K562 (cell line): ENCODE results near the gene RNASEH1. TPM values are rescaled to one million over a fixed set of nuclear protein-coding genes. Genes with fewer than 3 reads are reported as not detected.
A peak's percentile ranks its signal among the peaks of the same experiment; 100 is the strongest.

ENCODE experiments used
- AFF1 ChIP-seq, 2 experiments: fragments of 450-650 bp; IDR thresholded peaks; 2 replicates each; pipeline ENCODE4 v1.6.1; 2018; ENCODE audit warnings: mild to moderate bottlenecking in 2 of 2, low read depth in 1 of 2; ENCODE audit not compliant: partially characterized antibody in 2 of 2
- CTBP1 ChIP-seq: fragments of 450-650 bp; IDR thresholded peaks from 2 replicates; pipeline ENCODE4 v1.6.1; 2016; ENCODE audit warnings: borderline replicate concordance
- GATA2 ChIP-seq: sonication (generic); formaldehyde crosslinking; IDR thresholded peaks from 2 replicates; pipeline ENCODE4 v1.4.0; 2020; ENCODE audit warnings: mild to moderate bottlenecking, missing genetic modification reagents
- HEY1 ChIP-seq: fragments of 250-450 bp; sonication (Bioruptor Pico); IDR thresholded peaks from 2 replicates; pipeline ENCODE4 v1.5.0; 2020; ENCODE audit warnings: mild to moderate bottlenecking, moderate library complexity, borderline replicate concordance
- L3MBTL2 ChIP-seq: fragments of 450-650 bp; IDR thresholded peaks from 2 replicates; pipeline ENCODE4 v1.6.1; 2016; ENCODE audit warnings: mild to moderate bottlenecking, moderate library complexity
- PHF20 ChIP-seq: fragments of 450-650 bp; IDR thresholded peaks from 2 replicates; pipeline ENCODE4 v1.6.1; 2018; ENCODE audit not compliant: partially characterized antibody
- PTRF ChIP-seq: fragments of 450-650 bp; IDR thresholded peaks from 2 replicates; pipeline ENCODE4 v1.6.1; 2016; ENCODE audit warnings: mild to moderate bottlenecking, missing genetic modification characterization, missing compliant biosample characterization
- RB1 ChIP-seq: fragments of 450-650 bp; IDR thresholded peaks from 2 replicates; pipeline ENCODE4 v1.6.1; 2017; ENCODE audit warnings: low read depth, mild to moderate bottlenecking
- SMAD3 ChIP-seq: fragments of 450-650 bp; formaldehyde crosslinking; conservative IDR thresholded peaks from 2 replicates; pipeline ENCODE4 v1.4.0; 2020; ENCODE audit warnings: mild to moderate bottlenecking
- THRAP3 ChIP-seq: fragments of 450-650 bp; IDR thresholded peaks from 2 replicates; pipeline ENCODE4 v1.6.1; 2016; ENCODE audit warnings: mild to moderate bottlenecking, inconsistent platforms, borderline replicate concordance
- ZBTB40 ChIP-seq, 2 experiments: fragments of 450-650 bp in 1 of 2; sonication (generic) in 1 of 2; formaldehyde crosslinking in 1 of 2; IDR thresholded peaks; 2 replicates each; pipeline versions ENCODE4 v1.7.1 to v1.9.0; 2016 to 2022; ENCODE audit warnings: inconsistent platforms in 1 of 2, mild to moderate bottlenecking in 1 of 2, missing genetic modification reagents in 1 of 2
- polyA plus RNA-seq, 8 experiments: library from polyadenylated mRNA; depleted of rRNA in 4 of 8; stranded (reverse) in 5 of 8; unstranded in 3 of 8; fragments of >200 nt; fragmentation: Nextera tagmentation in 2 of 8; fragmentation: Illumina TruSeq in 1 of 8; extraction: Ambion mirVana in 2 of 8; extraction: Trizol in 1 of 8; gene quantifications; 2 replicates each; pipeline versions ENCODE4 v1.2.1 to v1.2.3, GENCODE V29; 2011 to 2014; ENCODE audit warnings: inconsistent platforms in 1 of 8, missing spikeins in 1 of 8
- total RNA-seq, 7 experiments: library from RNA; depleted of rRNA in 6 of 7; stranded (reverse); fragments of >200 nt in 6 of 7; fragmentation: Illumina TruSeq in 2 of 7; extraction: Trizol in 2 of 7; gene quantifications; 2 replicates each; pipeline versions ENCODE4 v1.2.1 to v1.2.3, GENCODE V29; 2011 to 2021; ENCODE audit warnings: low replicate concordance in 1 of 7

RNASEH1 gene
- total and polyA plus RNA-seq, 9 of the 15 experiments (the other 6 are each of a cell fraction or from before 2014, with no cell fraction given), result 25.7 to 47.5 (median 42.8) TPM

GRCh38 chr2:3519255-3520205 lies 38.6 kb downstream of the RNASEH1 start, which contains the start of gene ADI1 (continued):
- TF ChIP-seq ZBTB40 (IDR thresholded peaks at IDR 0.05) (peak; percentile 31), ZBTB40 (CRISPR knock-in tag; IDR thresholded peaks at IDR 0.05) (no peak; the same call in 1 of the 2 replicates), RB1 (no peak), PHF20 (peak; percentile 28), L3MBTL2 (peak; percentile 97), SMAD3 (peak; percentile 27; the same call in 1 of the 2 replicates), HEY1 (CRISPR knock-in tag) (no peak), PTRF (tag) (no peak), AFF1 (IDR thresholded peaks at IDR 0.05; ENCODE audit: low read depth in 1 of 2, partially characterized antibody in 2 of 2) (peak; percentile 42 to 45), GATA2 (no peak), CTBP1 (peak; percentile 70), THRAP3 (no peak)
